H1 (cell line): ENCODE measurements around the gene UFC1.

ENCODE experiments used
- EP300 ChIP-seq, 2 experiments: IDR thresholded peaks; 1 replicate in 1 of 2; 2 replicates in 1 of 2; pipeline ENCODE4 v1.6.1; 2011 to 2012; ENCODE audit warnings: low read depth in 2 of 2, low read length in 2 of 2, mild to moderate bottlenecking in 2 of 2, borderline replicate concordance in 1 of 2, inconsistent platforms in 1 of 2, moderate library complexity in 1 of 2
- POLR2A ChIP-seq, 2 experiments: IDR thresholded peaks; 1 replicate in 1 of 2; 2 replicates in 1 of 2; pipeline ENCODE4 v1.6.1; 2011; ENCODE audit warnings: low read depth in 2 of 2, low read length in 2 of 2, mild to moderate bottlenecking in 2 of 2; ENCODE audit errors: control extremely low read depth in 1 of 2
- YY1 ChIP-seq: IDR thresholded peaks from 2 replicates; pipeline ENCODE4 v1.6.1; 2011; ENCODE audit warnings: low read depth, mild to moderate bottlenecking, low read length

- no peak for TF ChIP-seq POLR2A (IDR thresholded peaks at IDR 0.05; ENCODE audit: control extremely low read depth in 1 of 2, low read depth in 2 of 2, low read length in 2 of 2)
- TF ChIP-seq YY1 = no peak
- no peak for TF ChIP-seq EP300 (IDR thresholded peaks at IDR 0.05; ENCODE audit: borderline replicate concordance in 1 of 2, low read depth in 2 of 2, low read length in 2 of 2)
Measured at GRCh38 chr1:161140755-161141400, 12.9 kb upstream of the UFC1 start.
